SK-N-SH (cell line): ENCODE data around the gene MEI4. TPM values are rescaled to one million over a fixed set of nuclear protein-coding genes. Genes with fewer than 3 reads are reported as not detected.

Experiments used
- CTCF ChIA-PET: fragments of 300-600, 350-600 bp; formaldehyde crosslinking; extraction: SDS; loops from one replicate; lab custom pipeline; 2021; lab: Yijun Ruan, JAX
- POLR2A ChIA-PET: fragments of 350-600 bp; sonication (Branson Sonifier 250); formaldehyde crosslinking; extraction: SDS; loops from one replicate; lab custom pipeline; 2020; ENCODE audit warnings: antibody characterized with exemption, inconsistent platforms; lab: Yijun Ruan, JAX
- DNase-seq: peaks from one replicate; pipeline ENCODE4 v3.0.0; 2012
- H2AFZ ChIP-seq: fragments of 200-600 bp; sonication (generic); 2 replicates; pipeline ENCODE4 v1.8.1; 2016; ENCODE audit warnings: antibody characterized with exemption, mild to moderate bottlenecking, low read depth
- H3F3A ChIP-seq: fragments of 200-600 bp; sonication (generic); replicated peaks from 2 replicates; pipeline ENCODE3; 2016; ENCODE audit warnings: antibody characterized with exemption, mild to moderate bottlenecking; ENCODE audit not compliant: insufficient read depth
- H3K27ac ChIP-seq, 2 experiments: fragments of 200-500 bp in 1 of 2; fragments of 200-600 bp in 1 of 2; sonication (Bioruptor generic) in 1 of 2; sonication (generic), shearing (Covaris generic) in 1 of 2; 2 replicates each; pipeline versions ENCODE4 v1.5.1 to v1.6.1; 2014 to 2016; ENCODE audit warnings: low read depth in 2 of 2, inconsistent platforms in 1 of 2, low read length in 1 of 2, mild to moderate bottlenecking in 1 of 2, mixed read lengths in 1 of 2
- H3K27me3 ChIP-seq: fragments of 200-600 bp; sonication (generic), shearing (Covaris generic); 2 replicates; pipeline ENCODE4 v1.6.1; 2016; ENCODE audit warnings: mixed run types; ENCODE audit not compliant: insufficient read depth
- H3K36me3 ChIP-seq, 2 experiments: fragments of 200-500 bp in 1 of 2; fragments of 200-600 bp in 1 of 2; sonication (Bioruptor generic) in 1 of 2; sonication (generic) in 1 of 2; replicated peaks in 1 of 2; 2 replicates each; pipeline versions ENCODE3 to v1.5.1; 2014 to 2016; ENCODE audit warnings: low read length in 1 of 2, mild to moderate bottlenecking in 1 of 2; ENCODE audit not compliant: insufficient read depth in 2 of 2, control insufficient read depth in 1 of 2
- H3K4me1 ChIP-seq, 2 experiments: fragments of 200-500 bp in 1 of 2; fragments of 200-600 bp in 1 of 2; sonication (Bioruptor generic) in 1 of 2; sonication (generic), shearing (Covaris generic) in 1 of 2; 2 replicates each; pipeline versions ENCODE4 v1.5.1 to v1.6.1; 2014 to 2016; ENCODE audit warnings: low read depth in 1 of 2, low read length in 1 of 2, mixed run types in 1 of 2; ENCODE audit not compliant: insufficient read depth in 2 of 2, control insufficient read depth in 1 of 2
- H3K4me2 ChIP-seq: fragments of 200-600 bp; sonication (generic), shearing (Covaris generic); 2 replicates; pipeline ENCODE4 v1.6.1; 2017; ENCODE audit warnings: mixed run types
- H3K4me3 ChIP-seq, 2 experiments: fragments of 200-500 bp in 1 of 2; fragments of 200-600 bp in 1 of 2; sonication (Bioruptor generic) in 1 of 2; sonication (generic), shearing (Covaris generic) in 1 of 2; 2 replicates each; pipeline versions ENCODE4 v1.5.1 to v1.8.1; 2014 to 2016; ENCODE audit warnings: low read depth in 2 of 2, inconsistent platforms in 1 of 2, low read length in 1 of 2, mild to moderate bottlenecking in 1 of 2, mixed read lengths in 1 of 2, moderate library complexity in 1 of 2
- H3K79me2 ChIP-seq: fragments of 200-600 bp; sonication (generic); 2 replicates; pipeline ENCODE4 v1.8.1; 2017; ENCODE audit warnings: mild to moderate bottlenecking; ENCODE audit not compliant: insufficient read depth
- H3K9ac ChIP-seq: fragments of 200-600 bp; sonication (generic); 2 replicates; pipeline ENCODE4 v1.6.1; 2017; ENCODE audit warnings: mixed run types
- H3K9me2 ChIP-seq: fragments of 200-600 bp; sonication (generic); 2 replicates; pipeline ENCODE4 v1.6.1; 2017; ENCODE audit warnings: mixed run types
- H3K9me3 ChIP-seq: fragments of 200-600 bp; sonication (generic); 2 replicates; pipeline ENCODE4 v1.6.1; 2017; ENCODE audit warnings: mixed run types, mild to moderate bottlenecking, moderate library complexity
- H4K20me1 ChIP-seq: fragments of 200-600 bp; sonication (generic); 2 replicates; pipeline ENCODE4 v1.6.1; 2017; ENCODE audit warnings: mild to moderate bottlenecking, mixed run types; ENCODE audit not compliant: insufficient read depth
- CTCF ChIP-seq: fragments of 200-600 bp; sonication (generic); IDR thresholded peaks from 2 replicates; pipeline ENCODE4 v1.6.1; 2017; ENCODE audit warnings: antibody characterized with exemption, mild to moderate bottlenecking, moderate library complexity
- ELF1 ChIP-seq: IDR thresholded peaks from 2 replicates; pipeline ENCODE4 v1.4.0; 2012
- FOSL2 ChIP-seq: IDR thresholded peaks from 2 replicates; pipeline ENCODE4 v1.4.0; 2012; ENCODE audit warnings: low read depth, mild to moderate bottlenecking, moderate library complexity, borderline replicate concordance
- NFIC ChIP-seq: IDR thresholded peaks from 2 replicates; pipeline ENCODE4 v1.4.0; 2012; ENCODE audit warnings: borderline replicate concordance
- NRF1 ChIP-seq: IDR thresholded peaks from 2 replicates; pipeline ENCODE4 v1.6.1; 2012; ENCODE audit warnings: low read depth, mild to moderate bottlenecking, low read length
- PBX3 ChIP-seq: IDR thresholded peaks from 2 replicates; pipeline ENCODE4; 2012
- POLR2AphosphoS5 ChIP-seq: IDR thresholded peaks from 2 replicates; pipeline ENCODE4 v1.6.1; 2012; ENCODE audit warnings: low read depth, low read length
- RXRA ChIP-seq: IDR thresholded peaks from 2 replicates; pipeline ENCODE4 v1.4.0; 2012; ENCODE audit warnings: low read depth, mild to moderate bottlenecking, borderline replicate concordance
- TCF12 ChIP-seq: IDR thresholded peaks from 2 replicates; pipeline ENCODE4 v1.4.0; 2012
- USF1 ChIP-seq: IDR thresholded peaks from 2 replicates; pipeline ENCODE4 v1.4.0; 2012; ENCODE audit warnings: low read depth, borderline replicate concordance
- ZBTB33 ChIP-seq: IDR thresholded peaks from 2 replicates; pipeline ENCODE4 v1.4.0; 2012; ENCODE audit warnings: low read depth, borderline replicate concordance
- WGBS: methylation state at CpG from one replicate; pipeline ENCODE4 v1.1.6; 2017; ENCODE audit warnings: low lambda C conversion rate; 5-methylcytosine and 5-hydroxymethylcytosine counted together
- polyA plus RNA-seq, 3 experiments: library from polyadenylated mRNA; depleted of rRNA; stranded (reverse); fragments of >200 nt; gene quantifications; 2 replicates each; pipeline ENCODE4 v1.2.3, GENCODE V29; 2012

MEI4 gene
- polyA plus RNA-seq, 1 of the 3 experiments (the other 2 are of a cell fraction) = not detected

- Histone ChIP-seq H4K20me1 (no peaks in the 10 kb centered on the region), H3F3A (no peaks in the 10 kb centered on the region), H3K4me1 (no peaks in the 10 kb centered on the region), H3K27ac (no peak overlapping the region), H2AFZ (no peak overlapping the region), H3K79me2 (no peaks in the 10 kb centered on the region), H3K4me3 (no peak overlapping the region), H3K4me2 (no peak overlapping the region), H3K9me3 (no peaks in the 10 kb centered on the region), H3K9ac (no peak overlapping the region), H3K9me2 (no peaks in the 10 kb centered on the region), H3K36me3 (no peaks in the 10 kb centered on the region), H3K27me3 (no peaks in the 10 kb centered on the region)
- TF ChIP-seq RXRA (no peak), USF1 (no peak)
- POLR2A ChIA-PET = no interaction called here
- no peak for DNase-seq
- CTCF ChIA-PET = interaction anchor here (1.4 kb wide), 1 partner anchor 13 kb away, joined by 4 read pairs; no protein-coding TSS in a partner anchor
- 13% methylated on average over 5 of the region's 5 CpGs for WGBS
These were observed 45.8 kb upstream of the MEI4 start for GRCh38 chr6:77607004-77607403.

- H3K9me3 ChIP-seq = no peaks in the 10 kb centered on the region
- no peak for TF ChIP-seq NFIC
- TF ChIP-seq ELF1 = no peak
- no peak for TF ChIP-seq PBX3
- no peaks in the 10 kb centered on the region for H3K9me2 ChIP-seq
- H4K20me1 ChIP-seq = no peaks in the 10 kb centered on the region
- H3K4me3 ChIP-seq = no peak overlapping the region
- no peaks in the 10 kb centered on the region for H3K4me1 ChIP-seq
- H3K27me3 ChIP-seq = no peaks in the 10 kb centered on the region
- ChIA-PET CTCF (interaction anchor here (1.1 kb wide), 1 partner anchor 10 kb away, joined by 5 read pairs; no protein-coding TSS in a partner anchor), POLR2A (no interaction called here)
- no peaks in the 10 kb centered on the region for H3K36me3 ChIP-seq
- no peak overlapping the region for H3K4me2 ChIP-seq
- no peaks in the 10 kb centered on the region for H3F3A ChIP-seq
- no peak overlapping the region for H3K9ac ChIP-seq
- no peak for DNase-seq
- WGBS = 4% methylated on average over 1 of the region's 1 CpG
- H3K27ac ChIP-seq = no peak overlapping the region
- H3K79me2 ChIP-seq = no peaks in the 10 kb centered on the region
- H2AFZ ChIP-seq = no peak overlapping the region
These were observed 43.7 kb upstream of the MEI4 start for GRCh38 chr6:77609106-77609505.

- no peaks in the 10 kb centered on the region for H3K36me3 ChIP-seq
- no peaks in the 10 kb centered on the region for H3K79me2 ChIP-seq
- ChIA-PET CTCF (interaction anchor here (1.1 to 1.8 kb wide), 6 partner anchors 10 to 1217 kb away, joined by 3 to 7 read pairs (median 4); no protein-coding TSS in a partner anchor), POLR2A (no interaction called here)
- 0% methylated on average over 2 of the region's 2 CpGs for WGBS
- no peak overlapping the region for H3K4me2 ChIP-seq
- no peaks in the 10 kb centered on the region for H3K9me2 ChIP-seq
- no peaks in the 10 kb centered on the region for H3K27me3 ChIP-seq
- H3K9me3 ChIP-seq = no peaks in the 10 kb centered on the region
- no peak for DNase-seq
- no peak overlapping the region for H3K27ac ChIP-seq
- H3K9ac ChIP-seq = no peak overlapping the region
- no peaks in the 10 kb centered on the region for H4K20me1 ChIP-seq
- no peak overlapping the region for H3K4me3 ChIP-seq
- no peak overlapping the region for H2AFZ ChIP-seq
- no peaks in the 10 kb centered on the region for H3F3A ChIP-seq
- no peaks in the 10 kb centered on the region for H3K4me1 ChIP-seq
- TF ChIP-seq NFIC = no peak
- TF ChIP-seq TCF12 = no peak
- no peak for TF ChIP-seq USF1
- no peak for TF ChIP-seq FOSL2
- no peak for TF ChIP-seq POLR2AphosphoS5
- TF ChIP-seq NRF1 = no peak
- no peak for TF ChIP-seq CTCF
- TF ChIP-seq ZBTB33 = no peak
These were observed 33.7 kb upstream of the MEI4 start for GRCh38 chr6:77619114-77619513.
